NCI-H2171 treated with DMSO at 0.1 percent for 48 hours (cell line): ENCODE results near the gene BABAM2.
"Not testable (repeated sequence)": the region's sequence is repeated elsewhere in the genome, so short reads cannot be mapped to it uniquely, and the experiment has no call there.

Source experiments
- DNase-seq: peaks from one replicate; lab custom pipeline; 2025; lab: John Stamatoyannopoulos, UW

The BABAM2 gene

GRCh38 chr2:27980242-27980641 lies 89.7 kb downstream of the BABAM2 start:
- no peak for DNase-seq

DNA sequence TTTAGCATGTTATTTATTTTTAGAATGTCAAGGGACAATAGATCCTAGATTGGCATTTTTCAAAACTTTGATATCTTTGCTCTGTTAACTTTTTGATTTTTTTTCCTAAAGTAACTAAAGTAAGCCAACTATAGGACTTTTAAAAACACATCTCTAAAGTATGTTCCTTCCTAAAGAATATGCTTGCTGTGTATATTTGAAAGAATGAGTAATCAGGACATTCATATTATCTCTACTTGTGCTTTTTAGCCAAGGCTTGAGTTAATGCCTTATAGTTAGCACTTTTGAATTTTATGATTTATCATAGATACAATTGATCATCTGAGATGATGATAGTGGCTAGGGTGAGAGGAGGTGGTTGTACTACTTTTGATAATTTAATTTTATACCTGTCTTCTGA lies 93.6 kb downstream of the BABAM2 start:
- DNase-seq: no peak

GRCh38 chr2:27988306-27988705 lies 97.8 kb downstream of the BABAM2 start:
- DNase-seq: no peak

DNA sequence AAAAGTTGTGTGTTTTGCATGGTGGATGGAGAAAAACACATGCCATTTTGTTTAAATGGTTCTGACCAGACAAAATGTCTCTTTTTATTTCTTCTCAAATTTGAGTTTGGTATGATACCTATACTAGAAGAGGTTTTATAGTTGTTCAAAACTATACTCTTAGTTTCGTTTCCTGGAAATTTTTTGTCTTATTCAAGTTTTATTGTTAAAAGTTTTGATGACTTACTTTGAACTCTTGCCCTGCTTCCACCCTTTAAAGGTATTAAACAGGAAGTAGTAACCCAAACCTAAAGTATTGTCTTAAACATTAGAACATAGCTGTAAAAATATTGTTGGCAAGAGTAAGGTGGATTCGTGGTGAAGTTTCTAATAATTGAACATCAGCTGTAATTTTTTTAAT lies 98.2 kb downstream of the BABAM2 start:
- DNase-seq: no peak

DNA sequence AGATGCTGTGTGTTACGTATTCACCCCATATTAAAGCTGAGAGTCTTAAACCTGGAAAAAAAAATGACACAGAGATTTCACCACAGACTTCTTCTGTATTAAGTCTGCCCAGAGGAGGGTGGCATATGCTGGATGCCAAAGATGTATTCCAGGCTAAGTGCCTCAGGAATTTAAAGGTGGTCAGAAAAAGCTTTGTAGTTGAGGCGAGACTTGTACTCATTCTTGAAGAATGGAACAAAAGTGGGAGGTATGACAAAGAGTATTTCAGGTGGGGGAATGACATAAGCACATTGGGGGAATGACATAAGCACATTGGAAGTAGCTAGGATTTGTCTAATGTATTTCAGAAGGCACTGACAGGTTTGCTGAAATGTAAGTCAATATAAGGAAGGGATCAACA lies 98.6 kb downstream of the BABAM2 start:
- no peak for DNase-seq

DNA sequence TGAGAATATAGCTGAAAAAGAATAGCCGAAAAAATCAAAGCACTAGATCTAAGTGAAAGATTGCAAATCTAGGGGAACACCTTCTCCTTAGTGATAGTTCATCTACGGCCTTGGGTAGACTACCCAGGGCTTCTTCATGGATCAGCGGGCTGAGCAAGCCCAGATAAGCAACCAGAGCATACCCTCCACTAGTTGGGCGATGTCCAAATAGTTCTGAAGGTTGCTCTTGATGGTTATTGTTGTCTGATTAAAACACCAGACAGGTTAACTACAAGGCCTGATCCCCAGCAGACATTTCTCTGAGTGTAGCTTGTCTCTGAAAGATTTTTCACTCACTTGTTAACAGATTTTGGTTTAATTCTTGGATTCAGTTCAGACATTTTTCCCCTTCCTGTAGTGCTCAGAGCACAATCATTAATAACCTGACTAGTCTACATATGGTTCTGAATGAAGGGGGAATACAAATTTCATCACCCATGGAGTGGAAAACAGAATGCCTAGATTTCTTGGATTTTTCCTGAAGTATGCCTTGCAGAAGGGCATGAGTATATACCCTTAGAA lies 99.6 kb downstream of the BABAM2 start:
- DNase-seq: no peak

GRCh38 chr2:27991146-27991545 lies 100.6 kb downstream of the BABAM2 start:
- DNase-seq: no peak

DNA sequence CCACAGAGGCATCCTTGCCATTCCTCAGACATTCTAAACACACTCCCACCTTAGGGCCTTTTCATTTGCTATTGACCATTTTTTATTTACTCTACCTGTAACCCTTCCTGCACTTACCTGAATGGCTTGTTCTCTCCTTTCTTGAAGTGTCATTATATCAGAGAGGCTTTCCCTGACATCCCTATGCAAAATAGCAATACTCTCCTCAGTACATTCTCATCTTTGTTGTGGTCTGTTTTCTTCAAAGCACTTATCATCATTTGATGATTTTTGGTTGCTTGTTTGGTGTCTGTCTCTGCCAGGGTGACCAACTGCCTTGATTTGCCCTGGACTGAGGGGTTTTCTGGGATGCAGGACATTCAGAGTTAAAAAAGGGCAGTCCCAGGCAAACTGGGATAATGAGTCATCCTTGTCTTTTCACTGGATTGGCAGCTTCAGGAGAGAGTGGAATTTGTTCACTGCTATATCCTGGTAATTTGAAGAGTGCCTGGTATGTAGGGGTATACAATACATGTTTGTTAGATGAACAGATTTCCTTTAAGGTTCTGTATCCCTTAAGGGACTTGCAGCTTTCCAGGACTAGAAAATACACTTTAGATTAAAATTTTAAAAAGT lies 102.4 kb downstream of the BABAM2 start:
- no peak for DNase-seq

DNA sequence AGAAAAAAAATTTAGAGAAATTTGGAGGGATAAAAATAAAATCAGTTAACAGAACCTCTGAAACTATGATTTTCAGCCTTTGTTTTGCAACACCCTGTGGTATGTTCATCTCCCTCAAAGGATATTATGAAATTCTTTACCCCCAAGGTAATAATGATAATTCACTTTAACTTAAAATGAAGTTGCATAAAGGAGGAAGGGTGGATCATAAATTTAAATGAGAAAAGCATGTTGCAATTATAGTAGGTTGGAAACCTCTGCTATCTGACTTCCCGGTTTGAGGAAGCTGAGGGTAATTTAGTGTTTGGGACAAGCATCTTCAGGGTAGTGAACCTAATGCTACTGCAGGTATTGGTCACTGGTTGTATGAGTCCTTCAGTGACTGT lies 102.9 kb downstream of the BABAM2 start:
- DNase-seq: no peak

DNA sequence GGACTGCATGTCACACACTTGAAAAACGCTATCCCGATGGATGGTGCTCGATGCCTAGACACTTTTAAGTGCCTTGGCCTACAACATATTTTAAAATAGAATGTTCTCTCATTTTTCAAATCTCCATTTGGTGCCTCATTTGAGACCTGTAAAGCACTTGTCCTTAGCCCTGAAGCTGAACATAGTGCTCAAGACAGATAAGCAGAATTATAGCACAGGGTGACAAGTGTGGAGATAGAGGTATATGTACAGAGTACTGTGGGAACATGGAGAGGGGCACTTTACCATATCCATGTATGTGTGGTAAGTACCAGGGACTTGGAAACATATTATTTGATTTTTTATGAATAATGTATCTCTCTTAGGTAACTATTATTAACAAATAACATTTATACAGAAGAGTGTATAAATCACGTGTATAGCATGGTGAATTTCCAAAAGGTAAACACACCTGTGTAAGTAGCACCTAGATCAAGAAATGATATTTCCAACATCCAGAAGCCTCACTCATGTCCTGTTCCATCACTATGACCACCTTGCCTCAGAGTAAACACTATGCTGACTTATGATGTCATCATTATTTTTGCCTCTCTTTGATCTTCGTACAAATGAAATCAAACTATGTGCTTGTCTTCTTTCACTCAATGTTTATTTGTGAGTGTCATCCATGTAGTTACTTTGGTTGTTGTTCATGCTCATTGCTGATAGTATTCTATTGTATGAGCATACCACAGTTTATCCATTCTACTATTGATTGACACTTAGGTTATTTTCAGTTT lies 103.6 kb downstream of the BABAM2 start:
- no peak for DNase-seq

DNA sequence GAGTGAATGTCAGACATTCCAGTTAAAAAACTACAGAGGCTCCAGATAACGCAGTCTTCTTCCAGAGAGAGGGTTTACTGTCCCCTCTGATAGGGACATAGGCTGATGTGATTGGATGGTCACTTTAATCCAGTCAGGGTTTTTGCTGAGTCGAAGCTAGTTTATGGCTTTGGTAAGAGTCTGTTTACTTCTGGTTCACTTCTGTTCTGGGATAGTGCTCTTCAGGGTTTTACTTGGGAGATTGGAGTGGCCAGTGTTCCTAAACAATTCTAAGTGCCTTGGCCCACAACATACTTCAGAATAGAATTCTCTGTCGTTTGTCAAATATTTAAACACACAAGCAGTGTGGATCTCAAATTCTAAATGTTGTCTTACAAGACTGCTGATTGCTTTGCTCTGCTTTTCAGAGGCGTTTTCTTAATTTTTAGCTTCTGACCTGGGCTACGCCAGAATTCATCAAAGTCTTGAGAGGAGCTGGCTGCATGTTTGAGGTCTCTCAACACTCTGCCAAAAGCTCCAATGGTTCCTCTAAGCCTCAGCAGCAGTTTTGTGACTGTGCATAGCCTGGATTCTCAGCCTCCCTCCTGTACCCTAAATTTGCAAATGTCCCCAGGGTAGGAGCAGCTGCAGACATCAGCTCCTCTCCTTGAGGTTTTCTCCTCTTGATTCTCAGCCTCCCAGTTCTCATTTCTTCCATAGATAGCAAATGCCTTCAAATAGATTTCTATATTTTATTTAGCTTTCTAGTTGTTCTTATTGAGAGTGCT lies 105.8 kb downstream of the BABAM2 start:
- no peak for DNase-seq

DNA sequence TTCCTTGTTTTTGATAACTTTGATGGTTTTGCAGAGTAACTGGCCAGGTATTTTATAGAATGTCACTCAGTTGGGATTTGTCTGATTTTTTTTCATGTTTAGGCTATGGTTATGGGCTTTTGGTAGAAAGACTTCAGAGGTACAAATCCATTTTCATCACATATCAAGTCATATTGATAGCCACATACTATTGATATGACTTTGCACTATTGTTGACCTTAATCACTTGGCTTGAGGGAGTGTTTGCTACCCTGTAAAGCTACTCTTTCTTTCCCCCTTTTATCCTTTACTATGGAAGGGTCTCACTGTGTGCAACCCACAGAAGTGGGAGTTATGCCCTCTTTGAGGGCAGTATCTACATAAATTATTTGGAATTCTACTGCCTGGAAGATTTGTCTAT lies 109.8 kb downstream of the BABAM2 start:
- no peak for DNase-seq

DNA sequence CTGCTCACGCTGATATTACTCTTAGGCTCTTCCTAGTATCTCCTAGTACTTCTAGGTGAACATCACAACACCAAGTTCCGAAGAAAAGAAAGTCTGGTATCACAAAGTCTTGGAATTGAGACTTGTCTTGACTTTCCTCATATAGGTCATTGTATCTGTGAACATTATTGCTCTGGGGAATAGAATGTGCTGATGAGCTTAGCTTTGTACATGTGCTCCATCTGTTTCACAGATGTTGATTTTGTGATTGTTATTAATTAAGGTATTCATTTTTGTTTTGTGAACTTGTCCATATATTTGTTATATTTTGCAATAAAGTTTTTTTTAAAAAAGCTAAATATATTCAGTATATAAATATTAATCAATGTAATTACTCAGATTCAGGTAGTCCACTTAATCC lies 111.7 kb downstream of the BABAM2 start:
- peak; percentile 75 for DNase-seq

DNA sequence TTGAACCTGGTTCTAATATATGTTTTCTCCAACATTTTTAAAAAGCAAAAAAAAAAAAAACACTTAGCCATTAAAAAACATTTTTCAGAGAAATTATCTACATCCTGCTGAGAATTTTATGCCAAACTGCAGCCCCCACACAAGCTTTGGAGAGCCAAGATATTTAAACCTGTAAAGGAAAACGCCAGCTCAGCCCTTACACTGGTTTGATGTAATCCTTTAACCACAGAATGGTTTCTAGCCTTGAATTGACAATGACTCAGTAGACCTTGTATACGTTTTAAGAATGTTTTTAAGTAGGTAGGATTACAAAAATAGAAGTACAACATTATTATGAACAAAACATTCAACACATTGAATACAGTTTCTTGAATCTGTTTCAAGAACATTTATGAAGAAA lies 113.6 kb downstream of the BABAM2 start:
- no peak for DNase-seq

DNA sequence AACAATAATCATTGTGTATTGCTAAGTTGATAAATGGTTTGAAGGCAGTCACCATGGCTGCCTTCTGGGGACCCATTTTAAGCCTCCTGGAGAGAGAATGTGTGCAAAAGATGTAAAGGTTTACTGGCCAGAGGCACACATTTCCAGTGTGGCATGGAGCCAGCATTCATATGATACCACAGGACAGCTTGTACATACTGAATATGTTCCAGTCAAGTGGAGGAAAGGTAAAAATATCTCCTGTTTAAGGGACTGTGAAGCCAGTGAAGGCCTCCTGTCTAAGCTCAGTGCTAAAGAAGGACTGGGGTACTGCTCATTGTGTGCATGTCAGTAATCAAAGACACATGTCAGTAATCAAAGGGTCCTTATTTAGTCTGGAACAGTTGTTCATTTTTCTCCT lies 119.2 kb downstream of the BABAM2 start:
- DNase-seq: peak; percentile 74

DNA sequence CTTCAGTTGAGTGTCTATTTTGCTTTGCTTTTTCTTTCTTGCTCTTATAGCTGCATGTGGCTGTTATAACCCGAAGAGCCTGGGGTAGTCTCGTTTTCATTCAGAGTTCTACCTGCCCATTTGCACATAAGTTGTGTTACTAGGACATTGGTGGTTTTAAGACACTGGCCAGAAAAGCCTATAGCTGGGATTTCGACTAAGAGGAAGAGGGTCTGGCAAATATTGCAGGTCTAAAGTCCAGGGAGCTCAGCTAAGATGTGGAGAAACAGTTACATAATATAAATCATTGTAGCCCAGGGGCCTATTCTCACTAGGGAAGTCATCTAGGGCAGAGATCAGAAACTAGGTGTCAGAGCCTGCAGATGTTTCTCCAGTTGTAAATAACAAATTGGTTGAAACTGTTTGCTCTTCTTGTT lies 120.8 kb downstream of the BABAM2 start:
- no peak for DNase-seq

- DNase-seq: peak; percentile 94
These were observed 127.9 kb downstream of the BABAM2 start for GRCh38 chr2:28018474-28018873.

DNA sequence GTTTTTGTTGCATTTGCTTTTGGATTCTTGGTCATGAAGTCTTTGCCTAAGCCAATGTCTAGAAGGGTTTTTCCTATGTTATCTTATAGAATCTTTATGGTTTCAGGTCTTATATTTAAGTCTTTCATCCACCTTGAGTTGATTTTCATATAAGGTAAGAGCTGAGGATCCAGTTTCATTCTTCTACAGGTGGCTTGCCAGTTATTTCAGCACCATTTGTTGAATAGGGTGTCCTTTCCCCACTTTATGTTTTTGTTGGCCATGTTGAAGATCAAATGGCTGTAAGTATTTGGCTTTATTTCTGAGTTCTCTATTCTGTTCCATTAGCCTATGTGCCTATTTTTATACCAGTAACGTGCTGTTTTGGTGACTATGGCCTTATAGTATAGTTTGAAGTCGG lies 129.0 kb downstream of the BABAM2 start:
- peak; percentile 10 for DNase-seq

DNA sequence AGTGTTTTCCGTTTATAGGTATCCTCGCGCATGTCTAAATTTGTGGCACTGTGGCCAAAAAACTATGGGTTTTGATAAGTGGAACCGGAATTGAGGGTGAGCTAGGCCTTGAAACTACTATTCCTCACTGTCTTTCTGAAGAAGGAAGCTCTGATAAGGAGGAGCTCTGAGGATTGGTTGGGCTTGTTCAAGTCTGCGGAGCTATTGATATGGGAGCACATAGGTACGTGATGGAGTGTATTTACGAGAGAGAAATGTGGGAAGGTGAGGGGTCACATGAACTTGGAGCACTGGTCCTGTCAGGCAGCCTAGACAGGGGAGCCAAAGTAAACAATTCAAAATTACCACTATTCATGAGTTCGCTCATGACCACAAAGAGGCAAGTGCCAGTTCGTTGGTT lies 131.4 kb downstream of the BABAM2 start:
- no peak for DNase-seq

- no peak for DNase-seq
These were observed 134.6 kb downstream of the BABAM2 start for GRCh38 chr2:28025123-28025522.

- not testable (repeated sequence) for DNase-seq
These were observed 135.7 kb downstream of the BABAM2 start for GRCh38 chr2:28026230-28026629.

GRCh38 chr2:28028025-28028424 lies 137.5 kb downstream of the BABAM2 start:
- DNase-seq: no peak

DNA sequence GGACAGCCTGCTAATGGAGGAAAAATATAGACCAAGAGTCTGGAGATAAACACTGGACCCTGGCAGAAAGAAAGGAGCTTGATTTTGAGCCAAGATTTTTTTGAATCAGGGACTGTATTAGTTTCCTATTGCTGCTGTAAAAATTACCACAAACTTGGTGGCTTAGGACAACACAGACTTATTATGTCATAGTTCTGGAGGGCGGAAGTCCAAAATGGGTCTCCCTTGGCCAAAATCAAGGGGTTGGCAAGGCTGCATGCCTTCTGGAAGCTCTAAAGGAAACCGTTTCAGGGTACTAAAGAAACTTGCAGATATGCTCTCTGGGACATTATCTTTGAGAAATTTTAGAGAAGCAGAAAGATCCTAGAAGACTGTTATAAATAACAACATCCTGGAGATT lies 140.1 kb downstream of the BABAM2 start:
- DNase-seq: no peak
